A549 (cell line): ENCODE results near the gene HELQ. TPM values are rescaled to one million over a fixed set of nuclear protein-coding genes. Genes with fewer than 3 reads are reported as not detected.
A peak's percentile ranks its signal among the peaks of the same experiment; 100 is the strongest.

Source experiments
- ATAC-seq, 2 experiments: fragments of 200-7000 bp in 1 of 2; fragments of >200 bp in 1 of 2; cut with Nextera tagmentation in 1 of 2; cut with Tn5 transposase in 1 of 2; 3 replicates each; pipeline versions ENCODE4 v1.8.0 to v1.9.1; 2018 to 2020; ENCODE audit warnings: mild to moderate bottlenecking in 1 of 2, moderate library complexity in 1 of 2
- CTCF ChIA-PET: fragments of 300-600 bp; sonication (Branson Sonifier 250); formaldehyde crosslinking; extraction: SDS; loops from one replicate; lab custom pipeline; 2021; ENCODE audit warnings: antibody characterized with exemption, inconsistent platforms; lab: Yijun Ruan, JAX
- POLR2A ChIA-PET: fragments of 350-600 bp; formaldehyde crosslinking; extraction: SDS; loops from one replicate; lab custom pipeline; 2021; ENCODE audit warnings: antibody characterized with exemption, inconsistent platforms; lab: Yijun Ruan, JAX
- DNase-seq, 2 experiments: peaks; one replicate each; pipeline versions ENCODE4 v3.0.0 to v3.0.0-alpha.2; 2011 to 2016; ENCODE audit warnings: low read depth in 1 of 2, low spot score in 1 of 2
- FAIRE-seq: peaks from 2 replicates; lab custom pipeline; 2011; peaks lifted over from hg19 to GRCh38; lab: Jason Lieb, UNC
- H3K27ac ChIP-seq, 2 experiments: fragments of >200 bp; sonication (Bioruptor Twin); formaldehyde crosslinking; 3 replicates each; pipeline ENCODE4 v1.5.1; 2016 to 2017
- H3K4me1 ChIP-seq: fragments of >200 bp; sonication (Bioruptor Twin); formaldehyde crosslinking; 3 replicates; pipeline ENCODE4 v1.6.1; 2016
- H3K4me2 ChIP-seq: fragments of >200 bp; sonication (Bioruptor Twin); formaldehyde crosslinking; 3 replicates; pipeline ENCODE4 v1.6.1; 2016
- H3K4me3 ChIP-seq: fragments of >200 bp; sonication (Bioruptor Twin); formaldehyde crosslinking; 3 replicates; pipeline ENCODE4 v1.5.1; 2016
- H3K9me3 ChIP-seq: fragments of >200 bp; sonication (Bioruptor Twin); formaldehyde crosslinking; 3 replicates; pipeline ENCODE4 v1.6.1; 2016
- CEBPB ChIP-seq, 2 experiments: fragments of >200 bp in 1 of 2; sonication (Bioruptor Twin) in 1 of 2; formaldehyde crosslinking in 1 of 2; IDR thresholded peaks; 2 replicates each; pipeline ENCODE4 v1.6.1; 2012 to 2016
- CHD2 ChIP-seq: fragments of 150-350 bp; IDR thresholded peaks from 2 replicates; pipeline ENCODE4 v1.6.1; 2014; ENCODE audit warnings: low read length; ENCODE audit not compliant: partially characterized antibody
- EHF ChIP-seq: fragments of 250-450 bp; sonication (Bioruptor Pico); IDR thresholded peaks from 2 replicates; pipeline ENCODE4 v1.5.0; 2020; ENCODE audit warnings: mild to moderate bottlenecking
- FOSB ChIP-seq: fragments of 250-450 bp; sonication (Bioruptor Pico); IDR thresholded peaks from 2 replicates; pipeline ENCODE4 v1.5.0; 2020; ENCODE audit warnings: mild to moderate bottlenecking, moderate library complexity
- GATA3 ChIP-seq: IDR thresholded peaks from 2 replicates; pipeline ENCODE4 v1.6.1; 2012; ENCODE audit warnings: borderline replicate concordance
- HDAC2 ChIP-seq: fragments of 200-600 bp; sonication (generic); IDR thresholded peaks from 2 replicates; pipeline ENCODE4 v1.6.1; 2016
- HOXB13 ChIP-seq: fragments of 250-450 bp; sonication (Bioruptor Pico); IDR thresholded peaks from 2 replicates; pipeline ENCODE4 v1.5.0; 2020; ENCODE audit warnings: low read depth, mild to moderate bottlenecking, moderate library complexity
- MAFK ChIP-seq: fragments of 450-650 bp; IDR thresholded peaks from 2 replicates; pipeline ENCODE4 v1.6.1; 2014; ENCODE audit not compliant: partially characterized antibody
- NPAS2 ChIP-seq: fragments of 250-450 bp; sonication (Bioruptor Pico); IDR thresholded peaks from 2 replicates; pipeline ENCODE4 v1.8.0; 2022; ENCODE audit warnings: mild to moderate bottlenecking, moderate library complexity, borderline replicate concordance
- RARB ChIP-seq: fragments of 250-450 bp; sonication (Bioruptor Pico); IDR thresholded peaks from 2 replicates; pipeline ENCODE4 v1.8.0; 2021; ENCODE audit warnings: mild to moderate bottlenecking, moderate library complexity
- SMC3 ChIP-seq: fragments of >200 bp; sonication (Bioruptor Twin); formaldehyde crosslinking; IDR thresholded peaks from 3 replicates; pipeline ENCODE4 v1.6.1; 2018; ENCODE audit warnings: inconsistent platforms
- SREBF2 ChIP-seq: fragments of 450-650 bp; IDR thresholded peaks from 2 replicates; pipeline ENCODE4 v1.6.1; 2014; ENCODE audit warnings: mild to moderate bottlenecking, moderate library complexity
- TP53 ChIP-seq: fragments of 250-450 bp; sonication (Bioruptor Pico); IDR thresholded peaks from 2 replicates; pipeline ENCODE4 v1.5.0; 2021; ENCODE audit warnings: mild to moderate bottlenecking, moderate library complexity
- WGBS: methylation state at CpG from one replicate; pipeline ENCODE4 v1.1.6; 2017; ENCODE audit errors: missing lambda C conversion rate; 5-methylcytosine and 5-hydroxymethylcytosine counted together
- polyA plus RNA-seq, 4 experiments: library from polyadenylated mRNA; depleted of rRNA in 3 of 4; stranded (reverse); fragments of >200 nt; fragmentation: RNase III in 1 of 4; extraction: RNeasy Plus Mini Kit Qiagen cat#74134 plus additional on column Dnase treatment in 1 of 4; gene quantifications; 2 replicates in 3 of 4; 3 replicates in 1 of 4; pipeline ENCODE4 v1.2.3, GENCODE V29; 2011 to 2017
- small RNA-seq, 6 experiments: library from RNA; depleted of rRNA; stranded (forward); fragments of <200 nt; gene quantifications; one replicate each; pipeline ENCODE3, GENCODE V24; 2012
- TF ChIP-seq, protein P1 (sequence below): fragments of 250-450 bp; sonication (Bioruptor Pico); IDR thresholded peaks from 2 replicates; pipeline ENCODE4 v1.5.0; 2020; ENCODE audit warnings: low read depth, mild to moderate bottlenecking, moderate library complexity
- TF ChIP-seq, protein P2 (sequence below): fragments of 150-350 bp; IDR thresholded peaks from 2 replicates; pipeline ENCODE4 v1.6.1; 2014; ENCODE audit warnings: low read depth, mild to moderate bottlenecking, low read length
- TF ChIP-seq, protein P3 (sequence below): fragments of 200-600 bp; sonication (generic); IDR thresholded peaks from 2 replicates; pipeline ENCODE4 v1.6.1; 2016; ENCODE audit warnings: antibody characterized with exemption, mild to moderate bottlenecking, moderate library complexity

The HELQ gene
- polyA plus RNA-seq, 2 of the 4 experiments (the other 2 are of a cell fraction), result 5.1 to 7.3 TPM

DNA sequence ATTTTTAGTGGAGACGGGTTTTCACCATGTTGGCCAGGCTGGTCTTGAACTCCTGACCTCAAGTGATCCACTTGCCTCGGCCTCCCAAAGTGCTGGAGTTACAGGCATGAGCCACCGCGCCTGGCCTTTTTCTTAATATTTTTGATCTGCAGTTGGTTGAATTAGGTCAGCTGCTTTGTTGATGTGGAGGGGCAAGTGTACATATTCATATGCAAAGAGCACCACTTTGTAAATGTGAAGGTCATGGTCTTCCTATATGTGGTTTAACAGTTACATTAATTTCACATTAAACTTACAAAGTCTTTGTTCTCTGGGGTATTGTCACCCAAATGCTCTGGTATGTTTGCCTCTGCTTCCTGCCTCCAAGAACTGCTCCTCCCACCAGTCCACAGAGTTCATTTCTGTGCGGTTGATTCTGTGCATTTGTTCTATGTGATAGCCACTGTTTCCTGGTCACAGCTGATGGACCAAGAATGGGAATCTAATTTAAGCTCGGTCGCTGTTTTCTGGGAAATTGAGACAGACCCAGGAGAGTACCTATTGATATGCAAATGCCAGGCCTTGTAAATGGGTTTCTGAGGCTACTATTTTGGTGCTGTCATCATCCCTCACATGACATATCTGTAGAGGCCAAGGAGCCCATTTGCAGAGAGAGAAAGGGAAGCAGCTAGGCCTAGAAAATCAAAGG is 94.1 kb downstream of the HELQ start:
- no peaks in the 10 kb centered on the region for H3K9me3 ChIP-seq
- no peak for FAIRE-seq
- ChIA-PET POLR2A (no interaction called here), CTCF (interaction anchor here (0.6 to 1.7 kb wide), 12 partner anchors 9 to 280 kb away, joined by 3 to 8 read pairs (median 3); partner anchors contain the start of gene ABRAXAS1)
- TF ChIP-seq, protein P1, sequence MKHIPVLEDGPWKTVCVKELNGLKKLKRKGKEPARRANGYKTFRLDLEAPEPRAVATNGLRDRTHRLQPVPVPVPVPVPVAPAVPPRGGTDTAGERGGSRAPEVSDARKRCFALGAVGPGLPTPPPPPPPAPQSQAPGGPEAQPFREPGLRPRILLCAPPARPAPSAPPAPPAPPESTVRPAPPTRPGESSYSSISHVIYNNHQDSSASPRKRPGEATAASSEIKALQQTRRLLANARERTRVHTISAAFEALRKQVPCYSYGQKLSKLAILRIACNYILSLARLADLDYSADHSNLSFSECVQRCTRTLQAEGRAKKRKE (CRISPR knock-in tag), result no peak
- no peak for TF ChIP-seq SREBF2
- no peak overlapping the region for H3K27ac ChIP-seq
- 92% methylated on average over 7 of the region's 7 CpGs for WGBS
- no peak for ATAC-seq
- no peak overlapping the region for H3K4me3 ChIP-seq
- H3K4me2 ChIP-seq, result no peak overlapping the region
- peaks cover 25% of the 10 kb centered on the region for H3K4me1 ChIP-seq
- DNase-seq, result no peak

DNA sequence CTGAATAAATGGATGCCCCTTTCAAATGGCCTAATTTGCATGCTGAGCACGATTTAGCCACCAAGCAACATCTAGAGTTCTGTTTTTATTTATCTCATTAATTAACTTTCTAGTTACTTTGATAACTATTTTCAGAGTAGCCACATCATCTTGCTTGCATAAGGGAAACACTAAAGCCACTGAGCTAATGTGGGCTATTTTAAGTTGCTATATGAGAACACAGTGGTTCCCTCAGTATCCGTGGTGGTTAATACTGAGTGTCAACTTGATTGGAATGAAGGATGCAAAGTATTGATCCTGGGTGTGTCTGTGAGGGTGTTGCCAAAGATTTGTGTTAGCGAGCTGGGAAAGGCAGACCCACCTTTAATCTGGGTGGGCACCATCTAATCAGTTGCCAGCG is 95.6 kb downstream of the HELQ start:
- CTCF ChIA-PET, result interaction anchor here (1.4 kb wide), 1 partner anchor 20 kb away, joined by 4 read pairs; no protein-coding TSS in a partner anchor
- Histone ChIP-seq H3K27ac (no peak overlapping the region), H3K9me3 (no peaks in the 10 kb centered on the region), H3K4me3 (no peak overlapping the region), H3K4me2 (no peak overlapping the region), H3K4me1 (peaks cover 27% of the 10 kb centered on the region)
- 80% methylated on average over 4 of the region's 4 CpGs for WGBS
- FAIRE-seq (no peak), DNase-seq (no peak), ATAC-seq (no peak)
- TF ChIP-seq TP53 (CRISPR knock-in tag) (no peak), FOSB (CRISPR knock-in tag) (no peak), GATA3 (no peak), EHF (CRISPR knock-in tag) (no peak), HDAC2 (no peak), RARB (CRISPR knock-in tag) (no peak), MAFK (no peak), NPAS2 (CRISPR knock-in tag) (no peak)
- TF ChIP-seq, protein P2, sequence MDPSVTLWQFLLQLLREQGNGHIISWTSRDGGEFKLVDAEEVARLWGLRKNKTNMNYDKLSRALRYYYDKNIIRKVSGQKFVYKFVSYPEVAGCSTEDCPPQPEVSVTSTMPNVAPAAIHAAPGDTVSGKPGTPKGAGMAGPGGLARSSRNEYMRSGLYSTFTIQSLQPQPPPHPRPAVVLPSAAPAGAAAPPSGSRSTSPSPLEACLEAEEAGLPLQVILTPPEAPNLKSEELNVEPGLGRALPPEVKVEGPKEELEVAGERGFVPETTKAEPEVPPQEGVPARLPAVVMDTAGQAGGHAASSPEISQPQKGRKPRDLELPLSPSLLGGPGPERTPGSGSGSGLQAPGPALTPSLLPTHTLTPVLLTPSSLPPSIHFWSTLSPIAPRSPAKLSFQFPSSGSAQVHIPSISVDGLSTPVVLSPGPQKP, result no peak
- POLR2A ChIA-PET, result no interaction called here

GRCh38 chr4:83358410-83358809 is 97.2 kb downstream of the HELQ start:
- TF ChIP-seq HOXB13 (CRISPR knock-in tag) (no peak), CEBPB (IDR thresholded peaks at IDR 0.05) (0 out of 4 replicates have a peak, but pooled peaks of 1 of the 2 experiments have one; percentile 35), CHD2 (no peak), SMC3 (no peak), EHF (CRISPR knock-in tag) (no peak)
- TF ChIP-seq, protein P3, sequence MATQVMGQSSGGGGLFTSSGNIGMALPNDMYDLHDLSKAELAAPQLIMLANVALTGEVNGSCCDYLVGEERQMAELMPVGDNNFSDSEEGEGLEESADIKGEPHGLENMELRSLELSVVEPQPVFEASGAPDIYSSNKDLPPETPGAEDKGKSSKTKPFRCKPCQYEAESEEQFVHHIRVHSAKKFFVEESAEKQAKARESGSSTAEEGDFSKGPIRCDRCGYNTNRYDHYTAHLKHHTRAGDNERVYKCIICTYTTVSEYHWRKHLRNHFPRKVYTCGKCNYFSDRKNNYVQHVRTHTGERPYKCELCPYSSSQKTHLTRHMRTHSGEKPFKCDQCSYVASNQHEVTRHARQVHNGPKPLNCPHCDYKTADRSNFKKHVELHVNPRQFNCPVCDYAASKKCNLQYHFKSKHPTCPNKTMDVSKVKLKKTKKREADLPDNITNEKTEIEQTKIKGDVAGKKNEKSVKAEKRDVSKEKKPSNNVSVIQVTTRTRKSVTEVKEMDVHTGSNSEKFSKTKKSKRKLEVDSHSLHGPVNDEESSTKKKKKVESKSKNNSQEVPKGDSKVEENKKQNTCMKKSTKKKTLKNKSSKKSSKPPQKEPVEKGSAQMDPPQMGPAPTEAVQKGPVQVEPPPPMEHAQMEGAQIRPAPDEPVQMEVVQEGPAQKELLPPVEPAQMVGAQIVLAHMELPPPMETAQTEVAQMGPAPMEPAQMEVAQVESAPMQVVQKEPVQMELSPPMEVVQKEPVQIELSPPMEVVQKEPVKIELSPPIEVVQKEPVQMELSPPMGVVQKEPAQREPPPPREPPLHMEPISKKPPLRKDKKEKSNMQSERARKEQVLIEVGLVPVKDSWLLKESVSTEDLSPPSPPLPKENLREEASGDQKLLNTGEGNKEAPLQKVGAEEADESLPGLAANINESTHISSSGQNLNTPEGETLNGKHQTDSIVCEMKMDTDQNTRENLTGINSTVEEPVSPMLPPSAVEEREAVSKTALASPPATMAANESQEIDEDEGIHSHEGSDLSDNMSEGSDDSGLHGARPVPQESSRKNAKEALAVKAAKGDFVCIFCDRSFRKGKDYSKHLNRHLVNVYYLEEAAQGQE, result no peak
- ATAC-seq (peak in 1 of 2 experiments; percentile 64; a peak in 2 of 6 replicates), DNase-seq (peak; percentile 15 to 37), FAIRE-seq (no peak)
- POLR2A ChIA-PET, result interaction anchor here (0.9 kb wide), 1 partner anchor 74 kb away, joined by 3 read pairs; the partner anchor contains the start of gene COQ2
- H3K27ac ChIP-seq, result peak overlapping the region; percentile 52 to 75; a peak in 4 of 6 replicates
- no peak overlapping the region for H3K4me3 ChIP-seq
- peak overlapping the region; percentile 58; the same call in 2 of the 3 replicates for H3K4me2 ChIP-seq
- WGBS, result 5% methylated on average over 1 of the region's 1 CpG
- peaks cover 27% of the 10 kb centered on the region for H3K4me1 ChIP-seq
- no peaks in the 10 kb centered on the region for H3K9me3 ChIP-seq
- CTCF ChIA-PET, result no interaction called here

Small RNA genes lying within 50 kb of the gene (small RNA-seq; reads per million reads assigned to genes)
- 0 reads per million in 6 experiments for gene AC114781.5

Other genes with a start within 250 kb of the HELQ start
- 27.1 and 35.9 TPM in 2 replicates for gene COQ2, start 171.0 kb downstream of the HELQ start, polyA plus RNA-seq (2011; rRNA removed)
- gene COQ2, start 171.0 kb downstream of the HELQ start, polyA plus RNA-seq (2017; fragmentation: RNase III; extraction: RNeasy Plus Mini Kit Qiagen cat#74134 plus additional on column Dnase treatment), result 18.2 to 19.5 TPM (median 18.5 TPM) in 3 replicates
- 1.5 and 1.7 TPM in 2 replicates for gene HPSE, start 121.0 kb downstream of the HELQ start, polyA plus RNA-seq (2011; rRNA removed)
- 0.72 to 0.94 TPM (median 0.81 TPM) in 3 replicates for gene HPSE, start 121.0 kb downstream of the HELQ start, polyA plus RNA-seq (2017; fragmentation: RNase III; extraction: RNeasy Plus Mini Kit Qiagen cat#74134 plus additional on column Dnase treatment)
- 58.5 and 67.4 TPM in 2 replicates for gene MRPS18C, start 235 bp upstream of the HELQ start, polyA plus RNA-seq (2011; rRNA removed)
- 127 to 132 TPM (median 132 TPM) in 3 replicates for gene MRPS18C, start 235 bp upstream of the HELQ start, polyA plus RNA-seq (2017; fragmentation: RNase III; extraction: RNeasy Plus Mini Kit Qiagen cat#74134 plus additional on column Dnase treatment)
- gene ABRAXAS1, start 29.3 kb upstream of the HELQ start, polyA plus RNA-seq (2011; rRNA removed), result 12.1 and 16.5 TPM in 2 replicates
- 9.5 to 10.4 TPM (median 9.6 TPM) in 3 replicates for gene ABRAXAS1, start 29.3 kb upstream of the HELQ start, polyA plus RNA-seq (2017; fragmentation: RNase III; extraction: RNeasy Plus Mini Kit Qiagen cat#74134 plus additional on column Dnase treatment)
- 29.9 and 44.9 TPM in 2 replicates for gene GPAT3, start 80.3 kb upstream of the HELQ start, polyA plus RNA-seq (2011; rRNA removed)
- gene GPAT3, start 80.3 kb upstream of the HELQ start, polyA plus RNA-seq (2017; fragmentation: RNase III; extraction: RNeasy Plus Mini Kit Qiagen cat#74134 plus additional on column Dnase treatment), result 12.9 to 16.9 TPM (median 13.1 TPM) in 3 replicates